C4-2B (cell line): Measurements from ENCODE around the gene FGFBP3.

ENCODE experiments used
- H3K27ac ChIP-seq: fragments of 450-650 bp; 2 replicates; pipeline ENCODE4 v1.5.1; 2017
- ZFX ChIP-seq: fragments of 450-650 bp; IDR thresholded peaks from 2 replicates; pipeline ENCODE4 v1.6.1; 2017
- TF ChIP-seq, protein P1 (sequence below): fragments of 450-650 bp; conservative IDR thresholded peaks from 2 replicates; pipeline ENCODE4 v1.5.1; 2017; ENCODE audit warnings: mild to moderate bottlenecking

The FGFBP3 gene

DNA sequence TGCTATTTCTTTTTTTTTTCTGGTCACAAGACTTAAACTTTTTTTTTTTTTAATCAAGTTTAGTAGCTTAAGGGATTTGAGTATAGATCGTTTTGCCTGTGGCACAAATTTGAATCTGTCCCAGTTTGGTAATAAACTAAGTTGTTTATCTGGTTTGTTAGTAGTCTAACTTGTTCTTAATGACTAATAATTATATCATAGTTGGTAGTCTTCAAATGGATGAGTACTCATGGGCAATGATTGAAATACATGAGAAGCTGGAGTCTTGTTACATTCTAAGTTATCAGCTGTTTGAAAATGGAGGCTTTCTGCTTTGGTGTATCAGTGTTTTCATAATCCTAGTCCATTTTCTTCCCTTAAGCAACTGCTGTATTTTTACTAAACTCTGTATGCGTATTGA, 26.6 kb upstream of the FGFBP3 start:
- H3K27ac ChIP-seq = no peak overlapping the region
- TF ChIP-seq, protein P1, sequence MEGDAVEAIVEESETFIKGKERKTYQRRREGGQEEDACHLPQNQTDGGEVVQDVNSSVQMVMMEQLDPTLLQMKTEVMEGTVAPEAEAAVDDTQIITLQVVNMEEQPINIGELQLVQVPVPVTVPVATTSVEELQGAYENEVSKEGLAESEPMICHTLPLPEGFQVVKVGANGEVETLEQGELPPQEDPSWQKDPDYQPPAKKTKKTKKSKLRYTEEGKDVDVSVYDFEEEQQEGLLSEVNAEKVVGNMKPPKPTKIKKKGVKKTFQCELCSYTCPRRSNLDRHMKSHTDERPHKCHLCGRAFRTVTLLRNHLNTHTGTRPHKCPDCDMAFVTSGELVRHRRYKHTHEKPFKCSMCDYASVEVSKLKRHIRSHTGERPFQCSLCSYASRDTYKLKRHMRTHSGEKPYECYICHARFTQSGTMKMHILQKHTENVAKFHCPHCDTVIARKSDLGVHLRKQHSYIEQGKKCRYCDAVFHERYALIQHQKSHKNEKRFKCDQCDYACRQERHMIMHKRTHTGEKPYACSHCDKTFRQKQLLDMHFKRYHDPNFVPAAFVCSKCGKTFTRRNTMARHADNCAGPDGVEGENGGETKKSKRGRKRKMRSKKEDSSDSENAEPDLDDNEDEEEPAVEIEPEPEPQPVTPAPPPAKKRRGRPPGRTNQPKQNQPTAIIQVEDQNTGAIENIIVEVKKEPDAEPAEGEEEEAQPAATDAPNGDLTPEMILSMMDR = no peak
- TF ChIP-seq ZFX = no peak

DNA sequence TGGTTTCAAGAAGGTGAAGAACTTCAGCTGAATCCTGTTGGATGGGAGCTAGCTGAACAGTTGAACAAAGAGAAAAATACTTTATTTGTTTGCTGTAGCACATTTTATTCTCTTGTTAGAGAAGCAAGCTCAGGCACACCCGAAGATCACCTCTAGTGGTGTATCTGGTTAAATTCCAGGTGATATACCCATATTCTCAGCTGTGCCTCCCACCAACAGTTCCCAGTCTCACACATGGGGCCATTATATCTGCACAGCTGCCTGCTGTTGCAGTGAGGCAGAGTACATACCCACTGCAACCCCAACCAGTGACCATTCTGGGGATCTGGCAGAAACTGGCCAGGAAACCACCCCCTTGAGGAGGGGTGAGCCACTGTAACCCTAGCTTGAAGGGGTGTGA, 23.5 kb upstream of the FGFBP3 start:
- no peak for TF ChIP-seq ZFX
- TF ChIP-seq, protein P1 = no peak; the same call in 1 of the 2 replicates
- no peak overlapping the region for H3K27ac ChIP-seq

DNA sequence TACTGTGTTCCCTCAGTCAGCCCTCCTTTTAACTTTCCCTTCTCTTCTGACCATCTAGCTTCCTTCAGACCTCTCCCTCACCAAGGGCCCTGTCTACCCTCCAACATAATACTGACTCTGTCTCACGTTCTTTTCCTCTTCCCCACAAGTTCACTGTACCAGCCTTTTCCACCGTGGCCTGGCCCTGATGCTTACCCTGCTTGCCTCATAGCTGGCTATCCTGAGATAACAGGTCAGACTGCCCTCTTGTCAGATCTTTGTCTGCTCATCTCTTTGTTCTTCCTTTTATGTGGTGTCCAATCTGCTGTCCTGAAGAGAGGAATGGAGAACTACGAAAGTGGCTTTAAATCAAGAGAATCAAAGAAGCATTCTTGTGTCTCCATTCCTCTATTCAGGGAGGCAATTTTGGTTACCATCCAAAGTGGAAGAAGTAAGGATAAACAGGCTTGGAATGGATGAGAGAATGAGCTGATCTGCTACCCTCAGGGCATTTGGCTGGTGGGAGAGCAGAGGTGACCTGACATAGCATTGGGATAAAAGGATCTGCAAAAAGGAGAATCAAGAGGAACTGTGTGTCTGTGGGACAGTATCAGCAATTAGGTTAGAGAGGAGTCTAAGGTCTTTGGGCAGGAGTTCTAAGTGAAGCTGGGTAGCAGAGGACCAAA, 22.4 kb upstream of the FGFBP3 start:
- H3K27ac ChIP-seq = no peak overlapping the region
- no peak for TF ChIP-seq ZFX
- TF ChIP-seq, protein P1 = no peak

DNA sequence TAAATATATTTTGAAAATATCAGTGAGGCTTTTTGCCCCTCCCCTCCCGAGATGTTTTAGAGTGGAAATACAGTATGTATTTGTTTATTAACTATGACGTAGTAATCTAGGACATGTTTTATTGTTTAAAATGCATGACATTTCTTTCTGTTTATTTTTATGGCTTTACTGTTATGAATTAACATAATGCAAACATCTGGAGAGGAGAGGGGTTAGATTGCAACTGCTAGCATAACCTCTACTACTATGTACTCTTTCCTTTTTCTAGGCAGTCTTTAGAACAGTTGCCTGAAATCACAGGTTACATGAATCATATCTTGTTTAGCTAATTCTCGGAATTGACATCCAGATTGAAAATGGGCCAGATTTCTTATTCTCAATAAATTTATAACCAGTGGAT, 21.7 kb upstream of the FGFBP3 start:
- no peak for TF ChIP-seq ZFX
- TF ChIP-seq, protein P1 = no peak

DNA sequence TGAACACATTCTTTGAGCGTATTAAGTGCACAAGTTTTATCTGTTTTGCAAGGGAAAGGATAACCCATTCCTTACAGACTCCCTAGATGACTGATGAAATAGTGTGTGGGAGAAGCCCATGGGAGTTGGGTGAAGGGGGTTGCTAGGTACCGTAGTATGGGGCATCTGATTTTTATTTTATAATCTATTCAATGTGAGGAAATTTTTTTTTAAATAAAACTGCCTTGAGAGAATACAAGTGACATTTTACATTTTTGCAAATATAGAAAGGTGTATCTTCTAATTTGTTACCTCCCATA, 15.7 kb upstream of the FGFBP3 start:
- TF ChIP-seq, protein P1 = no peak
- no peak for TF ChIP-seq ZFX
- no peak overlapping the region for H3K27ac ChIP-seq

More for the DNA sequence above, 21.7 kb upstream of the FGFBP3 start:
- no peak overlapping the region for H3K27ac ChIP-seq

DNA sequence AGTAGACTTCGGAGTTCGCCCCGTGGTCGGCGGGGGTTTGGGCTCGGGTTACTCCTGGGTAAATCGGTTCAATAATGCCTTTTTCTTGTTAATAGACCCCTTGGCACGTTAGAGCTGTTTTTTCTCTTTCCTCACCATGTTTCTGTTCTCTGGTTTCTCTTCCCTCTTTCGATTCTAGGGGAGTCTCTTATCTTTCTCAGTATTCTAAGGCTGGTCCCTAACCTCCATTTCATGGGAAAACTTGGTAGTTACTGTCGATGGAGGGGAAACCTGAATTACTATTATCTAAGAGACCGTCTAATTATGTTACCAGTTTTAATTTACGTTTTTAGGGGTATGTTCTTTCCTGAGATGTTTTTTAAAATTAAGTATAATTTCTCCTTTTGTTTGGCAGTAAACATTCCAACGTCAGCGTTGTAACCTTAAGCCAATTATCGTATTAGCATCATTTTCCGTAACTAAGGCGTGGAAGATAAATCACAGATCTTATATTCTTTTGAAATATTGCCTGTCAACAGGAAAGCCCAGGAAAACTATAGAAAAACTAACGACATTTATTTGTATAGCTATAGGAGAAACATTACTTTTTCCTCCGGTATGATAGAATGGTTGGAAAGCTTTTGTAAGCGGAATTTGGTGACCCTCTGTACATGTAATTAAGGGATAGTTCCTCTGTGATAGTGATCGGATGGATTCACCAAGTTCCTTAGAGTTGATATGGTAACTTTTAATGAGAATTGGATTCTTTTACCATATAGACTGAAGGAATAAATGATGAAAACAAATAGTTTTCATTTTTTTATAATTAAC, 15.1 kb upstream of the FGFBP3 start:
- no peak for TF ChIP-seq ZFX
- TF ChIP-seq, protein P1 = no peak
- H3K27ac ChIP-seq = peak overlapping the region; percentile 86

DNA sequence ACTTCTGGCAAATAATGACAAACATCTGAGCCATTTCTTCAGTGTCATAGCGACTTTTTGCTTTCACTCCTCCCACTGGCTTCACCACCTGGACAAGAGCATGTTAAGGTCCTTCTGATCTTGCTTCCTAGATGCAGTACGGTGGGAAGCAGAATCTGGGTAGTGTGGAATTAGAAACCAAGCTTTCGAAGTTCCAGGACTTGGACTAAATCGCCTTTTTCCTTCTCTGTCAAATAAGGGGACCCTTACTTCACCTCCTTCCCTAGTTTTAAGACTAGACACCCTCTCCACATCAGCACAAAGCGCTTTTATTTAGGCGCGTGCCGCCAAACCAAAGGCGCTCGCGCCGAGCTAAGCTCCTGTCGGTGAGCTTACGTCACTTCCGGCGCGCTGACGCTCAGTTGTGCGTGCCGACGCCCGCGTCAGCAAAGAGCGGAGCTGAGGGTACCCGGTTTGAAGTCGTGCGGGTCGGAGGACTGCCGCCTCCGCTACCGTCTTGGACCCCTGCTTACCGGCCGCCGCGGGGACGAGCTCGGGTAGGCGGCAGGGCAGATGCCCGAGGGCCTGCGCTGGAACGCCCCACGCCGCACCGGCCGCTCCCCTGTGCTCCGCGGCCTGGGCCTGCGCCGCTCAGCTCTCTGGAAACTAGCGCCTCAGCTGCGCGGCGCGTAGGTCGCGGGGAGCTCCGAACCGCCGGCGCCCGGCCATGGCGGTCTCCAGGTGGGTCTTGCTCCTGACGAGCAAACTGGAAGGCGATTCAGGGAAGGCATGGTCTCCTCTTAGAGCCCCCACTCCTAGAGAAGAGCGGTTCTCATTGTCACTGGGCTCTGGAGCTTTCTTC, 14.3 kb upstream of the FGFBP3 start, which contains the start of gene BTAF1:
Gene BTAF1 (plus strand): TSS at position 400 of the 841 bp plus-strand sequence. CDS start 307 bp downstream, at position 707.
- H3K27ac ChIP-seq = peak within 1 kb of the TSS; percentile 86
- TF ChIP-seq ZFX = peak; percentile 97
- TF ChIP-seq, protein P1 = no peak
